Left hindlimb (tissue), 1 donor: ENCODE data around the gene OR12D1.

Experiments
- DNase-seq: peaks from one replicate; pipeline ENCODE4 v3.0.0-alpha.2; 2018

OR12D1 gene

DNA sequence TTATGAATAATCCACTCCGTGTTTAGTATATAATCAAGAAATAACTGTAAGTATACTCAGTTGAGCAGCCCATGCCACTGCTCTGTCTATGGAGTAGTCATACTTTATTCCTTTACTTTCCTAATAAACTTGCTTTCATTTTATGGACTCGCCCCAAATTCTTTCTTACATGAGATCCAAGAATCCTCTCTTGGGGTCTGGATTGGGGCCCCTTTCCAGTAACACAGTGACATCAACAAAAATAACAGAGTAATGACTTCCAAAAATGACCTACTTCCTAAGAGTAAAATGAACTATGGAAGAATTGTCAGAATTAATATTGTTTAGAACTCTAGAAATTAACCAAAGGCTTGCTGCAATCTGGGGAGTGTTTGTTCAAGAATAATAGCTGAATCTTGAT is 51.1 kb downstream of the OR12D1 start:
- DNase-seq, result no peak

DNA sequence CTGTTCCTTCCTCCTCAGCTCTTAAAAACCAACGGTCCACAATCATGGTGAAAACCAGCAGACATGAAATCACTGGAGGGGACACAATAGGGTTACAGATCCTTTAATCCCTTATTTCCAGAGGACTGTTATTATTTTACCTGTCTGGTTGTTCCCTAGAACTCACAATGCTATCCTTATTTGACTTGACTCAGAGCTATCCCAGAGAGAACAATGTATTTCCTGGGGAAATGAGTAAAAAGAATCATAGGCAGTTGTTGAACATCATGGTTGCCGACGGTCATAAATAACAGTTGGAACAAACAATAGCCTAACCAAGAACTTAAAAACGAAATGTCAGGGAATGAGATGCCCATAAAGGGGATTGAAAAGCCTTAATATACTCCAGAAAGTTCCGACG is 51.5 kb downstream of the OR12D1 start:
- DNase-seq, result no peak
